GM19099 (cell line): ENCODE results near the gene NPY.

Source experiments
- POLR2A ChIP-seq: IDR thresholded peaks from 3 replicates; pipeline ENCODE4 v1.6.1; 2011; ENCODE audit warnings: low read depth; ENCODE audit not compliant: insufficient read length; ENCODE audit errors: extremely low read depth

Gene NPY

DNA sequence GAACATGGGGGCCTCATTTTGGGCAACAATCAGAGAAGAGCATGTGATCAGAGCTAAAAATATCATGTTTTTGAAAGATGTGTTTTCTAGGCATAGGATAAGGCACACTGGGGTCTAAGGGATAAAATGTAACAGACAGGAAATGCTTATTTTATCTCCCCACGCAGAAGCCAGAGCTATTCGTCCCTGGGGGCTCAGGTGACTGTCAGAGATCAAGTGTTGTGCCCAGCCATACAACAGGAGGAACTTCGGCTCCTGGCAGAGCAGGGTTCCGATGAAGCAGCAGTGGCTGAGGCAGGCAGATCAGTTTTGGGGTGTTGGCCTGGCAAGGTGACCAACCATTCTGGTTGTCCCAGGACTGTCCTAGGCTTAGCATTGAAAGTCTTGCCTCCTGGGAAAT is 15.2 kb downstream of the NPY start:
- TF ChIP-seq POLR2A: no peak

DNA sequence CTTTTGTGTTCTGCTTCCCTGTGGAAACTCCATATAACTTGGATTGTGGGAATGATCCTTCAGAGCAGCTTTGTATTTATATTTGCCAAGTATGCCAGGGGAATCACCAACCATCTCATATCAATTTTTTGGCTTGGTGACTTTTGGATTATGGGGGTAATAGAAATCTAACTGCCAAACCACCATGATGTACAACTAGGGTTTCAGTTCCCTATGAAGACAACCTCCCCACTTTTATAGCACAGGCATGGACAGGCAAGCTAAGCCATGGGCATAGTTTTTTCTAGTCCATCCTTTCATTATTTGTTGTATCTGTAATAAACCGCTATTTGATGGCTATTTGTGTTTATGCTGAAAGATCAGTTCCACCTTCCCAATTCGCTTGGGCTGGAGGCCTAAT is 17.7 kb downstream of the NPY start:
- no peak for TF ChIP-seq POLR2A

DNA sequence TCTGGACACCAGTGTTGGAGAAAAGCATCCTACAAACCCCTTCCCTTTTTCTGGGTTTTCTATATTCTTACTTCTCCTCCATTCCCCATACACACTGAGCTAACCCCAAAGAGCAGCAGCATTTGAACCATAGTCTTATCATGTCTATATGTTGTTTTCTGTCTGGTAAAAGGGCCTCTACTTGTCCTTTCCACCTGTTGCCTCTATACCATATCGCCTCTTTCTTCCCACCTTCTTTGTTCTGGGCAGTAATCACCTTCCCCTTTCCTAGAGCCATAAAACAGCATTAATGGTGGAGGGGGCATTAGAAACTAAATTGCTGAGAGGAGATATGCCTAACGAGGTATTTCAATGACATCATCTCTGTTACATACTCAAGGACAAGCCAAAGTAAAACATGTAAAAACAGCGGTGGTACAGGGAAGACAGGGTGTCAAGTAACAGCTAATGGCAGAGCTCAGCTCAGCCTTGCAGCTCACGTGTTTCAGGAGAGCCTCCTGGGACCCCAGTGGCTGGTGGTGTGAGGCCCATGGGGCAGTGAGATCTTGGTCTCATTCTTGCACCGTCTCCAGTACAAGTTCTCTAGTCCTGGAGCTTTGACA is 20.6 kb downstream of the NPY start:
- TF ChIP-seq POLR2A: no peak

DNA sequence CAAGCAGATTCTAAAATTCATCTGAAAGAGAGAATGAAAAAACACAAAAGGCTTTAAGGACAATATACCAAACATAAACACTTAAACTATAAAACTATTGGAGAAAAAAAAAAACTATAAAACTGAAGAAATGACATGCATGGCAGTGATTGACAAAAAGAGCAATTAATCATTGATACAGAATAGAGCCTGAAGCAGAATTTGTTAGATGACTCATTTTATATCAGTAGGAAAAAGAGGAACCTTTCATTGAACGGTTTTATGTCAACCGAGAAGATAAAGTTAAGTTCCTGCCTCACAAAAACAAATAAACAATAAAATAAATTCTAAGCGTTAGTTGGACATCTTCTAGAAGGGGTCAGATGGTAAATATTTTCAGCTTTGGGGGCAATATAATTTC is 23.3 kb downstream of the NPY start:
- no peak for TF ChIP-seq POLR2A

DNA sequence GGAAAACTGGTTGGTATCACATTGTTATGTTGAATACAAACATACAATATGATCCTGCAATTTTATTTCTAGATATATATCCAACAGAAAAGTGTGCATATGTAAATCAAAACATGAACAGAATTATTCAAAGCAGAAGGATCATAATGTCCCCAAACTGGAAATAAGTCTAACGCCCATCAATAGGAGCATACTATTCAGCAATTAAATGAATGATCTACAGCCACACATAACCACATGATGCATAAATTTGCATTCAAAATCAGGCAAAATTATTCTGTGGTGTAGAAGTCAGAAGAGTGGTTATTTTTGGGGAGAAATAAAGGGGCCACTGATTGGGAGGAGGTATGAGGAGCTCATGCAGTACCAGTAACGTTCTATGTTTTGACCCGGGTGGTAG is 28.6 kb downstream of the NPY start:
- TF ChIP-seq POLR2A: no peak

DNA sequence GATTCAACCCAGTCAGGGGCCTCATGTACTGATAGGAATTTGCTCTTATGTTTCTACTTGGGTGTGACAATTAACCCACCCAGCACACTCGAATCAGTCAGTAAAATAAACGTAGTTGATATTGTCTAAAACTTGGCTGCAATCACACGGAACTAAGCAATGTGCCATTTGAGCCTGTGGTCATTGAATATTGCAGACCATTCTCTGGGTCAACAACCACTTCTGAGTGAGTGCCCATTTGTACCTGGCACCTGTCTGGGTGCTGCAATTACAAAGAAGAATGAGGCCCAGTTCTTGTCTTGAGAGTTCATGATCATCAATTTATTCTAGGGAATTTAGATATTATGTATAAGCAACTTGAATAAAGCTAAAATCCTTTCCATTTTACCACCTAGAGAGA is 29.8 kb downstream of the NPY start:
- no peak for TF ChIP-seq POLR2A

DNA sequence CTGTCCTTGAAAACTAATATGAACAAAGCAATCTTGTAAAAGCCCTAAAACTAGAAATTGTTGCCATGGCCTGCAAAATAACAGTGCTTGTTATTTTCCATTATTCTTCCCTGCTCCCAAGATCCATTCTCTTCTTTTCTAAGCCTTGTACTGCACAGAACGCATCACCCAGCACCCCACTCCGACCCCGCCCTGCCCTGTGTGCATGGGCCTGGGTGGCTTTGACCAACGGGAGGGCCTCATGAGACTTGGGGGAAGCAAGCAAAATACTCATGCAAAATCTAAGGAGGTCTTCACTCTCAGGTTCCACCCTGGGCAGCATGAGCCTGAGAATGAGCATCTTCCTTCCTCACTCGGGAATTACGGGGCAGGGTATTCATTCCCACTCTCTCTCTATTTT is 32.4 kb downstream of the NPY start:
- TF ChIP-seq POLR2A: no peak

DNA sequence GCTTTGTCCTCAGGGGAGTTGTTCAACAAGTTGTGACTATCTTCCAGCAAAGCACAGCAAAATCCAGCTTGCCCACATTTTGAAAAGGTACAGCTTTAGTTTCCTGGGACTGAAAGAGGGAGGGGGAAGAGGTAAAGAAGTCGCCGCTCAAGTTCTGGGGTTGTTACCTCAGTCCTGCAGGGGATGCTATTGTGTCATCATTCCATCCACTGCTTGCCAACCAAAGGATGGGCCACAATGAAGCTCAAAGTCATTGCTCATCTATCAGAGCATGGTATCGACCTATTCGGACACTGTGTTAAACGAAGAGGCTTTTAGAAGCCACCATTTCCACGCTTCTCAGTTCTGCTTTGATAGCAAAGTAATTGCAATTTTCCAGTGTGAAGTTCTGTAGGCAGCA is 34.3 kb downstream of the NPY start:
- TF ChIP-seq POLR2A: no peak

DNA sequence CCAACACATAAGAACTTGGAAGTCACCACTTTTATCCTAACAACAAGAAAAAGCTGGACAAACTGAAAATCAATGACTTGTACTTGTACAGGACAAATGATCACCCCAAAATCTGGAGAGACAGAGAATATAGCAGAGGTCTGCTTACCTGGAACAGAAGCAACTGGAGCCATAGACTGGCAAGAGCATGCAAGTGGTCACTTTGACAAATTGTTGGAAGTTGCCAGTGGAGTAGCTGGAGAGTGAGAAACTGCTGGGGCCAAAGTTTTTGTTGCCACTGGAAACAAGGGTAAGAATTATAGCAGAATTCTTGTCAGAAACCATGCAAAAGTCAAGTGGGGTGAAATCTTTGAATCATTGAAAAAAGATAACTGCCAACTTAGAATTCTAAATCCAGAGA is 35.2 kb downstream of the NPY start:
- TF ChIP-seq POLR2A: no peak

DNA sequence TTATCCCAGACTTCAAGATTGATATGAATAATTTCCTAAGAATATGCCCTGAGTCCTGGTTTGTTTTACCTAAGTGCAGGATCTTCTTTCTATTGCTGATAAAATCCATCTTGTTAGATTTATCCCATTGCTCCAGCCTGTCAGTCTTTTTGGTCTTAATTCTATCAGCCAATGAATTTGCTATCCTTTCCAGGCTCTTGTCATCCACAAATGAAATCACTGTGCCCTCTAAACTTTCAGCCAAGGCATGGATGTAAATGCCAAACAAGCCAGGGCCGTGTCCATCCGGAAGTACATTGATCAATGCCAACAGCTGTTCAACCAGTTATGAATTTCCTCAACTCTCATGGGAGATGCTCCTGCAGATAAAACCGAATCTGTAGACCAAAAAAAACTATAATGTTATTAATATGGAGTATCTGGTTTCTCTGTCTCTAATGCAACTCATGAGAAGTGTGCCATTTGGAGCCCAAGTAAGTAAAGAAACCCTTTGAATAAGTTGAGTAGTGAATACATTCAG is 40.0 kb downstream of the NPY start:
- TF ChIP-seq POLR2A: no peak

DNA sequence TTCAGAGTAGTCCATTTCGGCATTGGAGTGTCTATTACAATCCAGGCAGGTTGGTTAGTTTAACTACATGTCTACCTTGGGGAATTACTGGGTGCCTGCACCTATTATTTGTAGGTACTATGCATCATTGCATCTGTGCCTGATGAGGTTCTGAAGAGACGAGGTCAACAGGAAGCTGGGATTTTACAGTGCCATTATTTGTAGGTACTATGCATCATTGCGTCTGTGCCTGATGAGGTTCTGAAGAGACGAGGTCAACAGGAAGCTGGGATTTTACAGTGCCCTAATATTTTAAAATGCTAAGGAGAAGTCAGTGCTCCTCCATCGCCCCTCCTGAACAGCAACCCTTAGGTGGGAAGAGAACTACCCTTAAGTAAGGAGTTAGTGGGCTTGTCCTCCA is 41.7 kb downstream of the NPY start:
- no peak for TF ChIP-seq POLR2A

DNA sequence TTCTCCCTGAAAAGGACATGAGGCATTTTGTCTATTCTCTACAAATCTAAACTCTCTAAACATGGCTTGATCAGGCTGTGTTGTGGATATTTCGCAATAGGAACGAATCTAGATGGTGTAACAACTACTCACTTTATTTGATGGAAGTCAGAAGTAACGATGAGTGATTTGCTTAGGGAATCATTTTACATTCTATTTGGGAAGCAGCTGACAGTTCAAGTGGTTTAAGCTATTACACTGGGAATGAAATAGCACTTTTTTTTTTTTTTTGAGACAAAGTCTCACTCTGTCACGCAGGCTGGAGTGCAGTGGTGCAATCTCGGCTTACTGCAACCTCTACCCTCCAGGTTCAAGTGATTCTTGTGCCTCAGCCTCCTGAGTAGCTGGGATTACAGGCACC is 44.1 kb downstream of the NPY start:
- no peak for TF ChIP-seq POLR2A

DNA sequence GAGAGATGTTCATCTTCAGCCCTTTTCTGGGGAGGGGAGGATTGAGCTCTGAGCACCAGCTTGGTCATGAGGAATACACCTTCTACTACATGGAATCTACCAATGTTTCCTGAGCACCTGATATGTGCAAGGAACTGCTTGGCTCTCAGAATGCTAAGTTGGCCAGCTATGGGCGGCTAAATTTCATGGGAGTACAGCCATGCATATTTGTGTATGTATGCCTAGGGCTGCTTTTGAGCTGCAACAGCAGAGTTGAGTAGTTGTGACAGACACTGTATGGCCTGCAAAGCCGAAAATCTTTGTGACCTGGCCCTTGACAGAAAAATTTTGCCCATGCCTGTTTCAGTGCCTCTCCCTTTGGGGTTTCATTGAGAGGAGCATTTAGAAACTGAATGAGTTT is 44.9 kb downstream of the NPY start:
- no peak for TF ChIP-seq POLR2A

DNA sequence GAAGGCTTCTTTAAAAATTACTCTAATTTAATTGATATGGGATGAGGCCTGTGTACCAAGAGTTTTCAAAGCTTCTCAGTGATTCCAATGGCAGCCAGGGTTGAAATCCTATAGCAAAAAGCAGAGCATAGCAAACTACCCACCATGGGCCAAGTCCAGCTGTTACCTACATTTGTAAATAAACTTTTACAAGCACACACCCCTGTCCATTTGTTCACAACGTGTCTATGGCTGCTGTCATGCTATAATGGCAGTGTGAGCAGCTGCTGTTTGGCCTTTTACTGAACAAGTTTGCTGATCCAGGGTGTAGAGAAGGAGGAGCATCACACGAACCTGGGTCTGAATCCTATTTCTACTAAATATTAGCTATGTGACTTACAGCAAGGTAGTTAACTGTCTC is 50.0 kb downstream of the NPY start:
- no peak for TF ChIP-seq POLR2A

DNA sequence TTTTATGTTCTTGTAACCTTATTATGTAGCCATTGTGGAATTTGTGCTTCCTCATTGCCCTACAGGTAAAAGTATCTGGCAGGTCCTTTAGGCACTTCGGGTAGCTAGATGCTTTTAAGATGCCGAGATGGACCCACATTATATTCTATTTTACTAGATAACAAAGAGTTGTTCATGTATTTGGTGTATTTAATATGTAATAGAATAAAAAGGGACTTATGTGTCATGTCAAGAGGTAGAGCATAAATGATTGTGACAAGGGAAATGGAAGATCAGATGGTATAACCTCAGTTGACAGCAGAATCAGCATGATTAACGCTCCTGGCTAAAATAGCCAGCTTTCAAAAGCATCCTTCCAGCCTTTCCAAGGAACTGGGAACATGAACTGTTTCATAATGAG is 50.6 kb downstream of the NPY start:
- no peak for TF ChIP-seq POLR2A

DNA sequence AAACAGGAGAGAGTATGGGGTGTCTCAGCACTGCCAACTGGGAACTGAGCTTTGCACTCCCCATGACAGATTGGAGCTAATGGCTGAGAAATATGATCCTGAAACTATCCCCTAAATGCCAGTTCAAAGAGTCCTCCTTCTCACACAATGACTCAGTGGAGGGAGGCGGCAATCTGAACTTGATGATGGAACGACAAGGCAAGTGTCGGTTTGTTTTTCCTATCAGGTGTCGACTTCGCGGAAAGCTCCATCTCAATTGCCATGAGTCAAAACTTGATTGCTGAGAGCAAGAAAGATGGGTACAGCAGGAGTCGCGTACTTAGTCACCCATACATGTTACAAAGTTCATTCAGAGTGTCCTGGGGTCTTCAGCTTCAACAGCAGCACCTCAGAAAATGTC is 52.5 kb downstream of the NPY start:
- no peak for TF ChIP-seq POLR2A

DNA sequence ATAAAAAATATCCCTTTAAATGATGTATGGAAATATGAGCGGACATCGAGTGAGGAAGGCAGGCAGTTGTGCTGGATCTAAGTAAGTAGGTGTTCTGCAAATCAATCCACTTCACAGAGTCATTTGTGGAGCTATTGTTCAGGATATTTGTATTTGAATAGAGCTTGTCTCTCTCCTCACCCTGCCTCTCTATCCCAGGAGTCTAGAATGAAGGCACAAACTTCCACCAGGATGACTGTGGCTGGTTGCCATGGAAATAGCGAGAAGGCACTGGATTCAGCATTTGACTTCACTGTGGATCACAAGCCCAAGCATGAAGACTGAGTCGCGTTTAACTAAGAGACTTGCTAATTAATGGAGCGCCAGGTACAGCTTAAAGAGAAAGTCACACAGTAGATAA is 53.2 kb downstream of the NPY start:
- no peak for TF ChIP-seq POLR2A
